Ectodermal cell (in vitro differentiated cells): ENCODE results near the gene SMCO4.
"Not testable (repeated sequence)": the region's sequence is repeated elsewhere in the genome, so short reads cannot be mapped to it uniquely, and the experiment has no call there.

Experiments used
- H3K27ac ChIP-seq: 2 replicates; pipeline ENCODE4 v1.7.0; 2013; ENCODE audit warnings: mild to moderate bottlenecking, low read depth, low read length; ENCODE audit not compliant: insufficient read depth, poor library complexity, severe bottlenecking
- H3K27me3 ChIP-seq: 2 replicates; pipeline ENCODE4 v1.7.0; 2013; ENCODE audit warnings: mild to moderate bottlenecking, low read length; ENCODE audit not compliant: insufficient read depth, control insufficient read depth, poor library complexity, severe bottlenecking
- H3K36me3 ChIP-seq: one replicate; pipeline ENCODE4 v1.7.0; 2013; ENCODE audit warnings: low read length; ENCODE audit not compliant: control insufficient read depth, insufficient read depth
- H3K4me1 ChIP-seq: one replicate; pipeline ENCODE4 v1.7.0; 2013; ENCODE audit warnings: low read length; ENCODE audit not compliant: control insufficient read depth, insufficient read depth
- H3K4me3 ChIP-seq: 2 replicates; pipeline ENCODE4 v1.7.0; 2013; ENCODE audit warnings: low read depth, low read length, control low read depth; ENCODE audit not compliant: insufficient read depth
- H3K9me3 ChIP-seq: 2 replicates; pipeline ENCODE4 v1.7.0; 2013; ENCODE audit warnings: mild to moderate bottlenecking, low read length, moderate library complexity; ENCODE audit not compliant: control insufficient read depth
- WGBS, 2 experiments: methylation state at CpG; one replicate each; pipeline ENCODE4 v1.1.7; 2013; ENCODE audit warnings: missing lambda C conversion rate in 2 of 2; 5-methylcytosine and 5-hydroxymethylcytosine counted together

Gene SMCO4

GRCh38 chr11:93541884-93542810 is 1.0 kb downstream of the SMCO4 start:
- 14 to 17% methylated on average over 28 to 29 of the region's 29 CpGs for WGBS, 2 experiments

GRCh38 chr11:93540896-93541553 is 2.2 kb downstream of the SMCO4 start:
- peaks cover 9% of the 10 kb centered on the region for H3K4me1 ChIP-seq
- no peaks in the 10 kb centered on the region for H3K36me3 ChIP-seq
- WGBS, 2 experiments = 90 to 93% methylated on average over 1 of the region's 1 CpG
- H3K27me3 ChIP-seq = no peaks in the 10 kb centered on the region
- no peak overlapping the region for H3K4me3 ChIP-seq
- H3K27ac ChIP-seq = no peak overlapping the region
- H3K9me3 ChIP-seq = no peaks in the 10 kb centered on the region

More at GRCh38 chr11:93541884-93542810, 1.0 kb downstream of the SMCO4 start:
- Histone ChIP-seq H3K27me3 (no peaks in the 10 kb centered on the region), H3K36me3 (no peaks in the 10 kb centered on the region), H3K4me1 (peaks cover 5% of the 10 kb centered on the region), H3K9me3 (no peaks in the 10 kb centered on the region), H3K27ac (no peak overlapping the region), H3K4me3 (peak overlapping the region; percentile 56)

GRCh38 chr11:93540337-93540736 is 2.9 kb downstream of the SMCO4 start:
- Histone ChIP-seq H3K27me3 (no peaks in the 10 kb centered on the region), H3K4me3 (no peak overlapping the region), H3K36me3 (no peaks in the 10 kb centered on the region), H3K27ac (no peak overlapping the region), H3K9me3 (no peaks in the 10 kb centered on the region), H3K4me1 (peaks cover 9% of the 10 kb centered on the region)
- WGBS, 2 experiments = 92 to 99% methylated on average over 4 of the region's 4 CpGs

- H3K36me3 ChIP-seq = no peaks in the 10 kb centered on the region
- 89 to 91% methylated on average over 14 of the region's 14 CpGs for WGBS, 2 experiments
- H3K27ac ChIP-seq = no peak overlapping the region
- H3K27me3 ChIP-seq = no peaks in the 10 kb centered on the region
- H3K4me3 ChIP-seq = no peak overlapping the region
- peaks cover 9% of the 10 kb centered on the region for H3K4me1 ChIP-seq
- no peaks in the 10 kb centered on the region for H3K9me3 ChIP-seq
These were observed 5.4 kb downstream of the SMCO4 start for GRCh38 chr11:93537767-93538261.

GRCh38 chr11:93537049-93537448 is 6.1 kb downstream of the SMCO4 start:
- Histone ChIP-seq H3K9me3 (no peaks in the 10 kb centered on the region), H3K4me3 (no peak overlapping the region), H3K4me1 (peaks cover 6% of the 10 kb centered on the region), H3K27ac (no peak overlapping the region), H3K27me3 (no peaks in the 10 kb centered on the region), H3K36me3 (no peaks in the 10 kb centered on the region)
- WGBS, 2 experiments = 49 to 65% methylated on average over 5 of the region's 5 CpGs

- no peak overlapping the region for H3K4me3 ChIP-seq
- peaks cover 5% of the 10 kb centered on the region for H3K4me1 ChIP-seq
- no peaks in the 10 kb centered on the region for H3K36me3 ChIP-seq
- no peaks in the 10 kb centered on the region for H3K27me3 ChIP-seq
- H3K9me3 ChIP-seq = no peaks in the 10 kb centered on the region
- H3K27ac ChIP-seq = no peak overlapping the region
- WGBS, 2 experiments = 75 to 82% methylated on average over 2 of the region's 2 CpGs
These were observed 6.9 kb downstream of the SMCO4 start for GRCh38 chr11:93536101-93536861.

- H3K27ac ChIP-seq, H3K4me1 ChIP-seq, H3K4me3 ChIP-seq, H3K36me3 ChIP-seq, H3K27me3 ChIP-seq, H3K9me3 ChIP-seq: not testable (repeated sequence)
- WGBS, 2 experiments = 38 to 48% methylated on average over 2 of the region's 2 CpGs
These were observed 7.6 kb downstream of the SMCO4 start for GRCh38 chr11:93535578-93535977.

- Histone ChIP-seq H3K27me3 (no peaks in the 10 kb centered on the region), H3K36me3 (no peaks in the 10 kb centered on the region), H3K4me3 (no peak overlapping the region), H3K4me1 (peaks cover 5% of the 10 kb centered on the region), H3K27ac (no peak overlapping the region), H3K9me3 (no peaks in the 10 kb centered on the region)
- WGBS, 2 experiments = 75 to 79% methylated on average over 5 of the region's 5 CpGs
These were observed 10.4 kb downstream of the SMCO4 start for GRCh38 chr11:93532806-93533205.

GRCh38 chr11:93532281-93532789 is 10.9 kb downstream of the SMCO4 start:
- Histone ChIP-seq H3K36me3 (no peaks in the 10 kb centered on the region), H3K4me3 (no peak overlapping the region), H3K27ac (no peak overlapping the region), H3K4me1 (peaks cover 5% of the 10 kb centered on the region), H3K27me3 (no peaks in the 10 kb centered on the region), H3K9me3 (no peaks in the 10 kb centered on the region)
- 88 to 95% methylated on average over 3 of the region's 3 CpGs for WGBS, 2 experiments
